A549 (cell line): ENCODE measurements around the gene ERMN. TPM values are rescaled to one million over a fixed set of nuclear protein-coding genes. Genes with fewer than 3 reads are reported as not detected.

Source experiments
- ATAC-seq, 2 experiments: fragments of 200-7000 bp in 1 of 2; fragments of >200 bp in 1 of 2; cut with Nextera tagmentation in 1 of 2; cut with Tn5 transposase in 1 of 2; 3 replicates each; pipeline versions ENCODE4 v1.8.0 to v1.9.1; 2018 to 2020; ENCODE audit warnings: mild to moderate bottlenecking in 1 of 2, moderate library complexity in 1 of 2
- CTCF ChIA-PET: fragments of 300-600 bp; sonication (Branson Sonifier 250); formaldehyde crosslinking; extraction: SDS; loops from one replicate; lab custom pipeline; 2021; ENCODE audit warnings: antibody characterized with exemption, inconsistent platforms; lab: Yijun Ruan, JAX
- POLR2A ChIA-PET: fragments of 350-600 bp; formaldehyde crosslinking; extraction: SDS; loops from one replicate; lab custom pipeline; 2021; ENCODE audit warnings: antibody characterized with exemption, inconsistent platforms; lab: Yijun Ruan, JAX
- DNase-seq, 2 experiments: peaks; one replicate each; pipeline versions ENCODE4 v3.0.0 to v3.0.0-alpha.2; 2011 to 2016; ENCODE audit warnings: low read depth in 1 of 2, low spot score in 1 of 2
- FAIRE-seq: peaks from 2 replicates; lab custom pipeline; 2011; peaks lifted over from hg19 to GRCh38; lab: Jason Lieb, UNC
- H3K27ac ChIP-seq, 2 experiments: fragments of >200 bp; sonication (Bioruptor Twin); formaldehyde crosslinking; 3 replicates each; pipeline ENCODE4 v1.5.1; 2016 to 2017
- H3K4me1 ChIP-seq: fragments of >200 bp; sonication (Bioruptor Twin); formaldehyde crosslinking; 3 replicates; pipeline ENCODE4 v1.6.1; 2016
- H3K4me2 ChIP-seq: fragments of >200 bp; sonication (Bioruptor Twin); formaldehyde crosslinking; 3 replicates; pipeline ENCODE4 v1.6.1; 2016
- H3K4me3 ChIP-seq: fragments of >200 bp; sonication (Bioruptor Twin); formaldehyde crosslinking; 3 replicates; pipeline ENCODE4 v1.5.1; 2016
- H3K9me3 ChIP-seq: fragments of >200 bp; sonication (Bioruptor Twin); formaldehyde crosslinking; 3 replicates; pipeline ENCODE4 v1.6.1; 2016
- CBX2 ChIP-seq: fragments of 200-600 bp; sonication (generic); IDR thresholded peaks from 2 replicates; pipeline ENCODE4 v1.6.1; 2016; ENCODE audit warnings: low read depth, mild to moderate bottlenecking, borderline replicate concordance
- CEBPB ChIP-seq, 2 experiments: fragments of >200 bp in 1 of 2; sonication (Bioruptor Twin) in 1 of 2; formaldehyde crosslinking in 1 of 2; IDR thresholded peaks; 2 replicates each; pipeline ENCODE4 v1.6.1; 2012 to 2016
- CHD2 ChIP-seq: fragments of 150-350 bp; IDR thresholded peaks from 2 replicates; pipeline ENCODE4 v1.6.1; 2014; ENCODE audit warnings: low read length; ENCODE audit not compliant: partially characterized antibody
- EHMT2 ChIP-seq: fragments of 200-600 bp; sonication (generic); IDR thresholded peaks from 2 replicates; pipeline ENCODE4 v1.6.1; 2016; ENCODE audit warnings: antibody characterized with exemption, low read depth, mild to moderate bottlenecking, moderate library complexity
- ESRRA ChIP-seq: fragments of 150-350 bp; IDR thresholded peaks from 2 replicates; pipeline ENCODE4 v1.6.1; 2014; ENCODE audit warnings: mild to moderate bottlenecking, low read length, borderline replicate concordance
- HOXB13 ChIP-seq: fragments of 250-450 bp; sonication (Bioruptor Pico); IDR thresholded peaks from 2 replicates; pipeline ENCODE4 v1.5.0; 2020; ENCODE audit warnings: low read depth, mild to moderate bottlenecking, moderate library complexity
- HOXB5 ChIP-seq: fragments of 250-450 bp; sonication (Bioruptor Pico); IDR thresholded peaks from 2 replicates; pipeline ENCODE4 v1.5.0; 2020; ENCODE audit warnings: mild to moderate bottlenecking, moderate library complexity
- JUN ChIP-seq, 2 experiments: fragments of >200 bp; sonication (Bioruptor Twin); formaldehyde crosslinking; IDR thresholded peaks; 2 replicates in 1 of 2; 3 replicates in 1 of 2; pipeline ENCODE4 v1.6.1; 2016 to 2017
- MAFK ChIP-seq: fragments of 450-650 bp; IDR thresholded peaks from 2 replicates; pipeline ENCODE4 v1.6.1; 2014; ENCODE audit not compliant: partially characterized antibody
- MYC ChIP-seq: IDR thresholded peaks from 2 replicates; pipeline ENCODE4 v1.6.1; 2012; ENCODE audit warnings: mild to moderate bottlenecking, inconsistent platforms, low read length, improper control_type of control experiment, borderline replicate concordance
- RCOR1 ChIP-seq: fragments of 150-350 bp; IDR thresholded peaks from 2 replicates; pipeline ENCODE4 v1.6.1; 2014; ENCODE audit warnings: antibody characterized with exemption, low read length, low read depth
- RFX5 ChIP-seq: fragments of 450-650 bp; IDR thresholded peaks from 2 replicates; pipeline ENCODE4 v1.7.1; 2014; ENCODE audit warnings: antibody characterized with exemption, mild to moderate bottlenecking, moderate library complexity
- RNF2 ChIP-seq: fragments of 200-600 bp; sonication (generic); IDR thresholded peaks from 2 replicates; pipeline ENCODE4 v1.6.1; 2016; ENCODE audit warnings: low read depth, mild to moderate bottlenecking, antibody characterized with exemption, moderate library complexity, borderline replicate concordance
- TFCP2L1 ChIP-seq: fragments of 250-450 bp; sonication (Bioruptor Pico); IDR thresholded peaks from 2 replicates; pipeline ENCODE4 v1.5.0; 2021; ENCODE audit warnings: mild to moderate bottlenecking
- TP53 ChIP-seq: fragments of 250-450 bp; sonication (Bioruptor Pico); IDR thresholded peaks from 2 replicates; pipeline ENCODE4 v1.5.0; 2021; ENCODE audit warnings: mild to moderate bottlenecking, moderate library complexity
- WGBS: methylation state at CpG from one replicate; pipeline ENCODE4 v1.1.6; 2017; ENCODE audit errors: missing lambda C conversion rate; 5-methylcytosine and 5-hydroxymethylcytosine counted together
- polyA plus RNA-seq, 4 experiments: library from polyadenylated mRNA; depleted of rRNA in 3 of 4; stranded (reverse); fragments of >200 nt; fragmentation: RNase III in 1 of 4; extraction: RNeasy Plus Mini Kit Qiagen cat#74134 plus additional on column Dnase treatment in 1 of 4; gene quantifications; 2 replicates in 3 of 4; 3 replicates in 1 of 4; pipeline ENCODE4 v1.2.3, GENCODE V29; 2011 to 2017
- TF ChIP-seq, protein P1 (sequence below): fragments of 250-450 bp; sonication (Bioruptor Pico); IDR thresholded peaks from 2 replicates; pipeline ENCODE4 v1.5.0; 2021; ENCODE audit warnings: mild to moderate bottlenecking, moderate library complexity, borderline replicate concordance
- TF ChIP-seq, protein P2 (sequence below): fragments of >200 bp; sonication (Bioruptor Twin); formaldehyde crosslinking; IDR thresholded peaks from 3 replicates; pipeline ENCODE4 v1.6.1; 2016
- TF ChIP-seq, protein P3 (sequence below): IDR thresholded peaks from 2 replicates; pipeline ENCODE4 v1.6.1; 2012
- TF ChIP-seq, protein P4 (sequence below): fragments of 250-450 bp; sonication (Bioruptor Pico); IDR thresholded peaks from 2 replicates; pipeline ENCODE4 v1.5.0; 2020; ENCODE audit warnings: low read depth, mild to moderate bottlenecking, moderate library complexity

Gene ERMN
- polyA plus RNA-seq, 2 of the 4 experiments (the other 2 are of a cell fraction): not detected

DNA sequence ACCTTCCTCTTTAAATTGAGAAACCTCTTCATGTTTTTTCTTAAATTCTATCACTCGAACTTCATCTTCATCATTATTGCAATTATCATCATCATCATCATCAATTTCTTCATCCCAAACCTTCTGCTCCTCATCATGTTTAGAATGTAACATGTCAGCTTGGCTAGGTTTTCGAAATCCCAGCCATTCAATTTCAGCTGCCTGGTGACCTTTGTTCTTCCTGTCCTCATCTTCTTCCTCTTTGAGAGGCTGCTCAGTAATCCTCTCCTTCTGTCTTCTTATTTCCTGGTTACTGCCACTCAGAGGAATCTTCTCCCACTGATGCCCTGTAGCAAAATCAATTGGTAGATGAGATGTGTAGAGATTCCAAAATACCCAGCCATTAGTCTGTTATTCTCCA lies 4.2 kb downstream of the ERMN start (continued):
- TF ChIP-seq TP53 (CRISPR knock-in tag): no peak

DNA sequence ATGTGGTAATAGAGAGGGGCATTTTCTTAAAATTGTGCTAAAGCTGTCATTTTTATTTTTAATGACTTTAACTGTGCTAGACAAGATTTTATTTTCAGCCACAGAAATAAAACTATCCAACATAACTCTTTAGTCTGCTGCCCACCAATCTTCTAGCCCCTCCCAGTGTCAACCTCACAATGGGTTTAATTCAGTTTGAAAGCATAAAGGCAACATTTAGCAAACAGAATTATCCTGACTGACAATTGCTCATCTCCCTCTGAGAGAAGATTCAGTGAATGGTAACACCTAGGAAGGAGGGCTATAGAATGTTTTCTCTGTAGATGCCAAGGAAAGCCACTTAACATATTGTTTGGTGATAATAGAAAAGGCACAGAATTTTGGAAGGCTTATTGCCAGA lies 5.2 kb downstream of the ERMN start:
- H3K9me3 ChIP-seq: no peaks in the 10 kb centered on the region
- DNase-seq (no peak), ATAC-seq (no peak), FAIRE-seq (no peak)
- no peak overlapping the region for H3K4me3 ChIP-seq
- no peaks in the 10 kb centered on the region for H3K4me1 ChIP-seq
- H3K27ac ChIP-seq: no peak overlapping the region
- TF ChIP-seq, protein P1, sequence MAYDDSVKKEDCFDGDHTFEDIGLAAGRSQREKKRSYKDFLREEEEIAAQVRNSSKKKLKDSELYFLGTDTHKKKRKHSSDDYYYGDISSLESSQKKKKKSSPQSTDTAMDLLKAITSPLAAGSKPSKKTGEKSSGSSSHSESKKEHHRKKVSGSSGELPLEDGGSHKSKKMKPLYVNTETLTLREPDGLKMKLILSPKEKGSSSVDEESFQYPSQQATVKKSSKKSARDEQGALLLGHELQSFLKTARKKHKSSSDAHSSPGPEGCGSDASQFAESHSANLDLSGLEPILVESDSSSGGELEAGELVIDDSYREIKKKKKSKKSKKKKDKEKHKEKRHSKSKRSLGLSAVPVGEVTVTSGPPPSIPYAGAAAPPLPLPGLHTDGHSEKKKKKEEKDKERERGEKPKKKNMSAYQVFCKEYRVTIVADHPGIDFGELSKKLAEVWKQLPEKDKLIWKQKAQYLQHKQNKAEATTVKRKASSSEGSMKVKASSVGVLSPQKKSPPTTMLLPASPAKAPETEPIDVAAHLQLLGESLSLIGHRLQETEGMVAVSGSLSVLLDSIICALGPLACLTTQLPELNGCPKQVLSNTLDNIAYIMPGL (CRISPR knock-in tag): no peak
- TF ChIP-seq MAFK (no peak), CBX2 (no peak), CEBPB (IDR thresholded peaks at IDR 0.05) (no peak), CHD2 (no peak), MYC (no peak), TFCP2L1 (CRISPR knock-in tag) (no peak), JUN (IDR thresholded peaks at IDR 0.05) (no peak), EHMT2 (no peak), ESRRA (no peak), RFX5 (no peak)
- TF ChIP-seq, protein P2, sequence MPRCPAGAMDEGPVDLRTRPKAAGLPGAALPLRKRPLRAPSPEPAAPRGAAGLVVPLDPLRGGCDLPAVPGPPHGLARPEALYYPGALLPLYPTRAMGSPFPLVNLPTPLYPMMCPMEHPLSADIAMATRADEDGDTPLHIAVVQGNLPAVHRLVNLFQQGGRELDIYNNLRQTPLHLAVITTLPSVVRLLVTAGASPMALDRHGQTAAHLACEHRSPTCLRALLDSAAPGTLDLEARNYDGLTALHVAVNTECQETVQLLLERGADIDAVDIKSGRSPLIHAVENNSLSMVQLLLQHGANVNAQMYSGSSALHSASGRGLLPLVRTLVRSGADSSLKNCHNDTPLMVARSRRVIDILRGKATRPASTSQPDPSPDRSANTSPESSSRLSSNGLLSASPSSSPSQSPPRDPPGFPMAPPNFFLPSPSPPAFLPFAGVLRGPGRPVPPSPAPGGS: no peak
- TF ChIP-seq, protein P3, sequence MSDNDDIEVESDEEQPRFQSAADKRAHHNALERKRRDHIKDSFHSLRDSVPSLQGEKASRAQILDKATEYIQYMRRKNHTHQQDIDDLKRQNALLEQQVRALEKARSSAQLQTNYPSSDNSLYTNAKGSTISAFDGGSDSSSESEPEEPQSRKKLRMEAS: no peak
- ChIA-PET CTCF (interaction anchor here (0.8 to 6.4 kb wide), 3 partner anchors 10 to 172 kb away, joined by 3 to 25 read pairs (median 3); no protein-coding TSS in a partner anchor), POLR2A (no interaction called here)
- no peak overlapping the region for H3K4me2 ChIP-seq

DNA sequence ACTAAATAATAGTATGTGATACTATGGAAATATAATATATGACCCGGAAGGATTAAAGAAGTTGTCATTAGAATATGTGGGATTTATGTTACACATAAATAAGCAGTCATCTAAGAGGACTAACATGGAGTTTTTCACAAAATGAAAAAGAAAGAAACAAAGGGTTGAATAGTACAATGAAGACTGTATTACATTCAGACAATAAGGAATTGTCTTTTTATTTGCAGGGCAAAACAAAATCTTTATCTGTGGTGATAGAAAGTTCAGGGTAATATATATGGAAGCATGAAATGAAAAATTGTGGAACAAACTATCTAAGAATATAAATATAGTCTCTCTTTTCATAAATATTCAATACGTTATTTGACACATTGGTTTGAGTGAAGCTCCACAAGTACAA lies 5.8 kb downstream of the ERMN start:
- 56% methylated on average over 2 of the region's 2 CpGs for WGBS
- H3K4me2 ChIP-seq: no peak overlapping the region
- no peak overlapping the region for H3K4me3 ChIP-seq
- TF ChIP-seq, protein P2: no peak
- TF ChIP-seq RCOR1 (no peak), HOXB13 (CRISPR knock-in tag) (no peak), TFCP2L1 (CRISPR knock-in tag) (no peak), RNF2 (no peak), HOXB5 (CRISPR knock-in tag) (no peak)
- TF ChIP-seq, protein P4, sequence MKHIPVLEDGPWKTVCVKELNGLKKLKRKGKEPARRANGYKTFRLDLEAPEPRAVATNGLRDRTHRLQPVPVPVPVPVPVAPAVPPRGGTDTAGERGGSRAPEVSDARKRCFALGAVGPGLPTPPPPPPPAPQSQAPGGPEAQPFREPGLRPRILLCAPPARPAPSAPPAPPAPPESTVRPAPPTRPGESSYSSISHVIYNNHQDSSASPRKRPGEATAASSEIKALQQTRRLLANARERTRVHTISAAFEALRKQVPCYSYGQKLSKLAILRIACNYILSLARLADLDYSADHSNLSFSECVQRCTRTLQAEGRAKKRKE (CRISPR knock-in tag): no peak
- H3K27ac ChIP-seq: no peak overlapping the region
- no peak for FAIRE-seq
- no peak for DNase-seq
- POLR2A ChIA-PET: no interaction called here
- CTCF ChIA-PET: interaction anchor here (1.5 to 6.4 kb wide), 3 partner anchors 8 to 172 kb away, joined by 3 to 25 read pairs (median 6); no protein-coding TSS in a partner anchor
- no peaks in the 10 kb centered on the region for H3K9me3 ChIP-seq
- no peak for ATAC-seq
- H3K4me1 ChIP-seq: no peaks in the 10 kb centered on the region
